OCI-LY7 (cell line): ENCODE data around the gene CALU. TPM values are rescaled to one million over a fixed set of nuclear protein-coding genes. Genes with fewer than 3 reads are reported as not detected.

Source experiments
- BruUV-seq: library from RNA; stranded (reverse); fragments of 400-500 nt; replicated peaks from 2 replicates; lab custom pipeline; 2021; lab: Mats Ljungman, UMichigan
- CTCF ChIA-PET: fragments of 300-600 bp; sonication (Branson Sonifier 250); formaldehyde crosslinking; loops from one replicate; lab custom pipeline; 2022; ENCODE audit warnings: antibody characterized with exemption; ENCODE audit not compliant: unreplicated experiment; lab: Charles Lee
- POLR2A ChIA-PET: fragments of 300-600 bp; sonication (Branson Sonifier 250); formaldehyde crosslinking; loops from one replicate; lab custom pipeline; 2022; ENCODE audit warnings: antibody characterized with exemption; lab: Charles Lee
- DNase-seq: peaks from one replicate; pipeline ENCODE4 v3.0.0-alpha.2; 2015; ENCODE audit warnings: low spot score
- H2AFZ ChIP-seq: fragments of 200-600 bp; sonication (generic), shearing (Covaris generic); 2 replicates; pipeline ENCODE4 v1.6.1; 2014; ENCODE audit warnings: mild to moderate bottlenecking, antibody characterized with exemption, low read length, moderate library complexity
- H3K27ac ChIP-seq: fragments of 200-600 bp; sonication (generic); 2 replicates; pipeline ENCODE4 v1.5.1; 2014; ENCODE audit warnings: mixed run types, low read depth, mild to moderate bottlenecking, moderate library complexity, low read length, inconsistent platforms; ENCODE audit not compliant: poor library complexity, severe bottlenecking
- H3K36me3 ChIP-seq: fragments of 200-600 bp; sonication (generic); 2 replicates; pipeline ENCODE4 v1.6.1; 2014; ENCODE audit warnings: mild to moderate bottlenecking, antibody characterized with exemption, low read length, moderate library complexity, mixed read lengths; ENCODE audit not compliant: insufficient read depth
- H3K4me1 ChIP-seq: fragments of 200-600 bp; sonication (generic); 2 replicates; pipeline ENCODE4 v1.5.1; 2014; ENCODE audit warnings: mild to moderate bottlenecking, low read length; ENCODE audit not compliant: insufficient read depth, poor library complexity, severe bottlenecking
- H3K4me2 ChIP-seq: fragments of 200-600 bp; sonication (generic); 2 replicates; pipeline ENCODE4 v1.6.1; 2014; ENCODE audit warnings: mild to moderate bottlenecking, low read length
- H3K4me3 ChIP-seq: fragments of 200-600 bp; sonication (generic); 2 replicates; pipeline ENCODE4 v1.5.1; 2014; ENCODE audit warnings: mild to moderate bottlenecking, low read depth, low read length; ENCODE audit not compliant: poor library complexity, severe bottlenecking
- H3K79me2 ChIP-seq: fragments of 200-600 bp; sonication (generic); 2 replicates; pipeline ENCODE4 v1.6.1; 2016; ENCODE audit warnings: low read depth, mild to moderate bottlenecking, low read length, moderate library complexity, mixed read lengths; ENCODE audit not compliant: insufficient read depth
- H3K9me2 ChIP-seq: fragments of 200-600 bp; sonication (generic); 2 replicates; pipeline ENCODE4 v1.6.1; 2016; ENCODE audit warnings: mild to moderate bottlenecking, low read length, mixed read lengths; ENCODE audit not compliant: insufficient read depth
- H3K9me3 ChIP-seq: fragments of 200-600 bp; sonication (generic); 2 replicates; pipeline ENCODE4 v1.6.1; 2014; ENCODE audit warnings: mild to moderate bottlenecking, mixed run types, low read length, mixed read lengths
- H4K20me1 ChIP-seq: fragments of 200-600 bp; sonication (generic); 2 replicates; pipeline ENCODE4 v1.6.1; 2014; ENCODE audit warnings: mild to moderate bottlenecking, antibody characterized with exemption, low read length, moderate library complexity, mixed read lengths; ENCODE audit not compliant: insufficient read depth
- EZH2phosphoT487 ChIP-seq: fragments of 200-600 bp; sonication (generic); IDR thresholded peaks from 2 replicates; pipeline ENCODE4 v1.6.1; 2018; ENCODE audit warnings: low read depth, borderline replicate concordance, mild to moderate bottlenecking, mixed run types, antibody characterized with exemption, low read length, moderate library complexity, mixed read lengths
- intact Hi-C: fragments of 100-400 bp; cut with micrococcal nuclease; formaldehyde crosslinking; loops from one replicate; pipeline ENCODE4 v1.10.0; 2022; ENCODE audit not compliant: unreplicated experiment
- total RNA-seq, 2 experiments: library from RNA; depleted of rRNA in 1 of 2; stranded (reverse); fragments of >200 nt in 1 of 2; shearing (Covaris generic) in 1 of 2; gene quantifications; 2 replicates each; pipeline ENCODE4 v1.2.3, GENCODE V29; 2014 to 2022
- TF ChIP-seq, protein P1 (sequence below): fragments of 200-600 bp; sonication (generic); conservative IDR thresholded peaks from 2 replicates; pipeline ENCODE4 v1.5.1; 2014; ENCODE audit warnings: mild to moderate bottlenecking, antibody characterized with exemption, low read length, moderate library complexity, mixed read lengths

The CALU gene
- total RNA-seq, 2 experiments from 2014 or later, result 45.6 to 52.8 TPM

GRCh38 chr7:128794436-128794835 lies 55.3 kb downstream of the CALU start:
- no peaks in the 10 kb centered on the region for H3K9me3 ChIP-seq
- H3K4me3 ChIP-seq, result no peak overlapping the region
- H3K36me3 ChIP-seq, result no peaks in the 10 kb centered on the region
- no peak overlapping the region for H3K27ac ChIP-seq
- no peaks in the 10 kb centered on the region for H3K79me2 ChIP-seq
- ChIA-PET POLR2A (no interaction called here), CTCF (no interaction called here)
- H2AFZ ChIP-seq, result no peak overlapping the region
- intact Hi-C loops, result loop anchor here (5.0 kb wide), 2 partner anchors 88 to 298 kb away; no protein-coding TSS in a partner anchor
- H3K4me1 ChIP-seq, result peaks cover 16% of the 10 kb centered on the region
- no TSS peak for BruUV-seq
- no peak for TF ChIP-seq EZH2phosphoT487
- TF ChIP-seq, protein P1, sequence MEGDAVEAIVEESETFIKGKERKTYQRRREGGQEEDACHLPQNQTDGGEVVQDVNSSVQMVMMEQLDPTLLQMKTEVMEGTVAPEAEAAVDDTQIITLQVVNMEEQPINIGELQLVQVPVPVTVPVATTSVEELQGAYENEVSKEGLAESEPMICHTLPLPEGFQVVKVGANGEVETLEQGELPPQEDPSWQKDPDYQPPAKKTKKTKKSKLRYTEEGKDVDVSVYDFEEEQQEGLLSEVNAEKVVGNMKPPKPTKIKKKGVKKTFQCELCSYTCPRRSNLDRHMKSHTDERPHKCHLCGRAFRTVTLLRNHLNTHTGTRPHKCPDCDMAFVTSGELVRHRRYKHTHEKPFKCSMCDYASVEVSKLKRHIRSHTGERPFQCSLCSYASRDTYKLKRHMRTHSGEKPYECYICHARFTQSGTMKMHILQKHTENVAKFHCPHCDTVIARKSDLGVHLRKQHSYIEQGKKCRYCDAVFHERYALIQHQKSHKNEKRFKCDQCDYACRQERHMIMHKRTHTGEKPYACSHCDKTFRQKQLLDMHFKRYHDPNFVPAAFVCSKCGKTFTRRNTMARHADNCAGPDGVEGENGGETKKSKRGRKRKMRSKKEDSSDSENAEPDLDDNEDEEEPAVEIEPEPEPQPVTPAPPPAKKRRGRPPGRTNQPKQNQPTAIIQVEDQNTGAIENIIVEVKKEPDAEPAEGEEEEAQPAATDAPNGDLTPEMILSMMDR, result no peak; the same call in 1 of the 2 replicates
- no peak for DNase-seq
- H3K9me2 ChIP-seq, result no peaks in the 10 kb centered on the region
- no peak overlapping the region for H3K4me2 ChIP-seq
- no peaks in the 10 kb centered on the region for H4K20me1 ChIP-seq

DNA sequence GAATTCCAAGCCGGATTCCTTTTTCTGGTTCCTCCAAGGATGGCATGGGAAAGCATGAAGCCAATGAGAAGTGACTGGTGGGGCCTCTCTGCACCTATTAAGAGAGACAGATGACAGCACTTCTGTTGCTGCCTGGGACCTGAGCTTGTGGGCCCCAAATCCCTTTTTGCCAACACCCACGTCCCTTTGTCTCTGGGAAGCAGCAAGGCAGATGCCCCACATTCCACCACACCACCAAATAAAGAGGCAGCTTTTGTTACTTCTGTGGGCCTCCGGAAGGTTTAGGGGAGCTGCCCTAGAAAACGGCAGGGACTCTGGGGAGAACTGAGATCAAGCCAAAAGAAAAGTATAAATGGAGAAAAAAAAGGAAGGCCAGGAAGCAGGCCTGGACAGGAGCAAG lies 56.0 kb downstream of the CALU start:
- POLR2A ChIA-PET, result no interaction called here
- peaks cover 16% of the 10 kb centered on the region for H3K4me1 ChIP-seq
- H3K27ac ChIP-seq, result no peak overlapping the region
- intact Hi-C loops, result no loop called here
- H3K4me3 ChIP-seq, result no peak overlapping the region
- BruUV-seq, result no TSS peak
- DNase-seq, result no peak
- H3K4me2 ChIP-seq, result no peak overlapping the region
- no peaks in the 10 kb centered on the region for H3K79me2 ChIP-seq
- CTCF ChIA-PET, result no interaction called here
- H2AFZ ChIP-seq, result no peak overlapping the region
- H3K36me3 ChIP-seq, result no peaks in the 10 kb centered on the region
- no peaks in the 10 kb centered on the region for H3K9me3 ChIP-seq
- TF ChIP-seq EZH2phosphoT487, result no peak
- TF ChIP-seq, protein P1, result no peak
- no peaks in the 10 kb centered on the region for H3K9me2 ChIP-seq
- no peaks in the 10 kb centered on the region for H4K20me1 ChIP-seq

GRCh38 chr7:128796327-128796726 lies 57.2 kb downstream of the CALU start:
- BruUV-seq, result no TSS peak
- Histone ChIP-seq H2AFZ (no peak overlapping the region), H3K9me2 (no peaks in the 10 kb centered on the region), H3K4me1 (peaks cover 11% of the 10 kb centered on the region), H3K27ac (no peak overlapping the region), H3K79me2 (no peaks in the 10 kb centered on the region), H3K4me2 (no peak overlapping the region), H3K36me3 (no peaks in the 10 kb centered on the region), H3K4me3 (no peak overlapping the region), H4K20me1 (no peaks in the 10 kb centered on the region), H3K9me3 (no peaks in the 10 kb centered on the region)
- ChIA-PET CTCF (no interaction called here), POLR2A (no interaction called here)
- DNase-seq, result no peak
- TF ChIP-seq, protein P1, result no peak
- no peak for TF ChIP-seq EZH2phosphoT487
- intact Hi-C loops, result no loop called here
